ENCODE results near the gene PARK7.

GRCh38 chr1:7992885-7993284 lies 31.4 kb downstream of the PARK7 start:
- TF ChIP-seq, protein P1, sequence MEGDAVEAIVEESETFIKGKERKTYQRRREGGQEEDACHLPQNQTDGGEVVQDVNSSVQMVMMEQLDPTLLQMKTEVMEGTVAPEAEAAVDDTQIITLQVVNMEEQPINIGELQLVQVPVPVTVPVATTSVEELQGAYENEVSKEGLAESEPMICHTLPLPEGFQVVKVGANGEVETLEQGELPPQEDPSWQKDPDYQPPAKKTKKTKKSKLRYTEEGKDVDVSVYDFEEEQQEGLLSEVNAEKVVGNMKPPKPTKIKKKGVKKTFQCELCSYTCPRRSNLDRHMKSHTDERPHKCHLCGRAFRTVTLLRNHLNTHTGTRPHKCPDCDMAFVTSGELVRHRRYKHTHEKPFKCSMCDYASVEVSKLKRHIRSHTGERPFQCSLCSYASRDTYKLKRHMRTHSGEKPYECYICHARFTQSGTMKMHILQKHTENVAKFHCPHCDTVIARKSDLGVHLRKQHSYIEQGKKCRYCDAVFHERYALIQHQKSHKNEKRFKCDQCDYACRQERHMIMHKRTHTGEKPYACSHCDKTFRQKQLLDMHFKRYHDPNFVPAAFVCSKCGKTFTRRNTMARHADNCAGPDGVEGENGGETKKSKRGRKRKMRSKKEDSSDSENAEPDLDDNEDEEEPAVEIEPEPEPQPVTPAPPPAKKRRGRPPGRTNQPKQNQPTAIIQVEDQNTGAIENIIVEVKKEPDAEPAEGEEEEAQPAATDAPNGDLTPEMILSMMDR (IDR thresholded peaks at IDR 0.05): no peak
- no peak for TF ChIP-seq POLR2A (IDR thresholded peaks at IDR 0.05)

All from thyroid gland (tissue), 4 donors.